ENCODE measurements around the gene TMEM95.

DNA sequence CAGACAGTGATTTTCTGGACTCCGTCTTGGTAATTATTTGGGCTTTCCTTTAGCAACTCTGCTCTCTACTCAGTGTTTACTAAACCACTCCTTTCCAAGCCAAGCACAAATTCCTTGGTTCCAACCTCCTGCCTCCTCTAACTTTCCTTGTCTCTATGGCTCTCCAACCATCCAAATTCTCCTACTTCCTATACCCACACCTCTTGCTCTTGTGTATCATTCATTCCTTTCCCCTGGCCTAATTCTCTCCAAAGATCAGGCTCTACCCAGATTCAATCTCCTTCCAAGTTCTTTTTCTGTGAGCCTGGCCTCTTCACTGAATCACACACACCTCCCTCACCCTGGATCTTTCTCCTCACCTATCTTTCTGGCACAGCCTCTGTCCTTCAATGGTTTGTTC, 26.9 kb upstream of the TMEM95 start:
- TF ChIP-seq CTCF (conservative IDR thresholded peaks at IDR 0.05) (no peak), EZH2 (IDR thresholded peaks at IDR 0.05; ENCODE audit: low read depth) (no peak)
